H1 (cell line): ENCODE measurements around the gene GOLGA7B. TPM values are rescaled to one million over a fixed set of nuclear protein-coding genes. Genes with fewer than 3 reads are reported as not detected.

Source experiments
- CBX5 ChIP-seq: fragments of 300-800, 300-1000 bp; sonication (generic); IDR thresholded peaks from 2 replicates; pipeline ENCODE4 v1.7.1; 2016; ENCODE audit warnings: antibody characterized with exemption, low read length, low read depth
- polyA plus RNA-seq, 7 experiments: library from polyadenylated mRNA; depleted of rRNA in 3 of 7; stranded (reverse) in 5 of 7; unstranded in 2 of 7; fragments of >200 nt in 5 of 7; fragments of 200-250 nt in 2 of 7; gene quantifications; 1 replicate in 5 of 7; 2 replicates in 1 of 7; 4 replicates in 1 of 7; pipeline versions ENCODE4 v1.2.1 to v1.2.3, GENCODE V29; 2011 to 2013; ENCODE audit warnings: missing spikeins in 2 of 7, mixed read lengths in 2 of 7
- total RNA-seq: library from RNA; stranded (reverse); fragmentation: NEBNext Ultra II Directional; extraction: Animal tissue kit (Norgen Biotek cat#: 25700); gene quantifications from 2 replicates; pipeline ENCODE4 v1.2.1, GENCODE V29; 2021

Gene GOLGA7B
- total and polyA plus RNA-seq, 2 of the 8 experiments (the other 6 are each of a cell fraction or from before 2014, with no cell fraction given): 0.04 to 0.14 TPM

GRCh38 chr10:97858001-97858439, 8.4 kb downstream of the GOLGA7B start (continued):
- no peak for TF ChIP-seq CBX5
